ENCODE measurements around the gene RAPGEF6. TPM values are rescaled to one million over a fixed set of nuclear protein-coding genes. Genes with fewer than 3 reads are reported as not detected.
"Not testable (repeated sequence)": the region's sequence is repeated elsewhere in the genome, so short reads cannot be mapped to it uniquely, and the experiment has no call there.

RAPGEF6 gene
- total RNA-seq, 2 donors from 2014 or later: 18.9 to 19.9 TPM

- intact Hi-C loops (cut with DNase I): no loop called here
- DNase-seq (ENCODE audit: low spot score): no peak
Measured at GRCh38 chr5:131617140-131617822, 17.7 kb downstream of the RAPGEF6 start.

GRCh38 chr5:131615957-131616356, 19.1 kb downstream of the RAPGEF6 start:
- DNase-seq (ENCODE audit: low spot score): no peak
- intact Hi-C loops (cut with DNase I): no loop called here

- intact Hi-C loops (cut with DNase I): no loop called here
- DNase-seq (ENCODE audit: low spot score): no peak
Measured at GRCh38 chr5:131613423-131613822, 21.6 kb downstream of the RAPGEF6 start.

- intact Hi-C loops (cut with DNase I): no loop called here
- DNase-seq (ENCODE audit: low spot score): no peak
Measured at GRCh38 chr5:131611064-131611381, 24.0 kb downstream of the RAPGEF6 start.

GRCh38 chr5:131610198-131611063, 24.6 kb downstream of the RAPGEF6 start:
- intact Hi-C loops (cut with DNase I): no loop called here
- no peak for DNase-seq (ENCODE audit: low spot score)

- intact Hi-C loops (cut with DNase I): no loop called here
- no peak for DNase-seq (ENCODE audit: low spot score)
Measured at GRCh38 chr5:131609774-131610173, 25.3 kb downstream of the RAPGEF6 start.

GRCh38 chr5:131608597-131608996, 26.4 kb downstream of the RAPGEF6 start:
- intact Hi-C loops (cut with DNase I): no loop called here
- no peak for DNase-seq (ENCODE audit: low spot score)

- DNase-seq (ENCODE audit: low spot score): no peak
- intact Hi-C loops (cut with DNase I): no loop called here
Measured at GRCh38 chr5:131607903-131608540, 27.0 kb downstream of the RAPGEF6 start.

GRCh38 chr5:131607418-131607817, 27.6 kb downstream of the RAPGEF6 start:
- intact Hi-C loops (cut with DNase I): no loop called here
- no peak for DNase-seq (ENCODE audit: low spot score)

GRCh38 chr5:131605086-131605485, 29.9 kb downstream of the RAPGEF6 start:
- intact Hi-C loops (cut with DNase I): no loop called here
- no peak for DNase-seq (ENCODE audit: low spot score)

- intact Hi-C loops (cut with DNase I): no loop called here
- no peak for DNase-seq (ENCODE audit: low spot score)
Measured at GRCh38 chr5:131595088-131596033, 39.7 kb downstream of the RAPGEF6 start.

GRCh38 chr5:131593921-131594320, 41.1 kb downstream of the RAPGEF6 start:
- intact Hi-C loops (cut with DNase I): loop anchor here in 1 of 2 donors (5.0 kb wide), 1 partner anchor 408 kb away; no protein-coding TSS in a partner anchor
- DNase-seq (ENCODE audit: low spot score): no peak

GRCh38 chr5:131593436-131593835, 41.6 kb downstream of the RAPGEF6 start:
- not testable (repeated sequence) for DNase-seq (ENCODE audit: low spot score)
- intact Hi-C loops (cut with DNase I): loop anchor here in 1 of 2 donors (5.0 kb wide), 1 partner anchor 409 kb away; no protein-coding TSS in a partner anchor

- intact Hi-C loops (cut with DNase I): loop anchor here in 1 of 2 donors (5.0 kb wide), 1 partner anchor 413 kb away; no protein-coding TSS in a partner anchor
- no peak for DNase-seq (ENCODE audit: low spot score)
Measured at GRCh38 chr5:131589510-131590348, 45.3 kb downstream of the RAPGEF6 start.

- no peak for DNase-seq (ENCODE audit: low spot score)
- intact Hi-C loops (cut with DNase I): no loop called here
Measured at GRCh38 chr5:131587541-131587940, 47.5 kb downstream of the RAPGEF6 start.

- no peak for DNase-seq (ENCODE audit: low spot score)
Measured at GRCh38 chr5:131581702-131582101, 53.3 kb downstream of the RAPGEF6 start.

GRCh38 chr5:131579917-131580671, 54.9 kb downstream of the RAPGEF6 start:
- intact Hi-C loops (cut with DNase I): no loop called here
- DNase-seq (ENCODE audit: low spot score): no peak

More at GRCh38 chr5:131581702-131582101, 53.3 kb downstream of the RAPGEF6 start:
- intact Hi-C loops (cut with DNase I): no loop called here
